RCC 7860 (cell line): ENCODE data around the gene THOC3.
A peak's percentile ranks its signal among the peaks of the same experiment; 100 is the strongest.
"Not testable (repeated sequence)": the region's sequence is repeated elsewhere in the genome, so short reads cannot be mapped to it uniquely, and the experiment has no call there.

ENCODE experiments used
- DNase-seq: peaks from one replicate; pipeline ENCODE4 v3.0.0-alpha.2; 2015; ENCODE audit warnings: low spot score
- FAIRE-seq: peaks from 2 replicates; lab custom pipeline; 2012; peaks lifted over from hg19 to GRCh38; lab: Jason Lieb, UNC

THOC3 gene

GRCh38 chr5:175967471-175968372, at the start of gene THOC3:
Gene THOC3, minus strand, starts transcription at chr5:175968315. Its CDS starts 107 bp downstream, at chr5:175968208.
- FAIRE-seq (peak; percentile 32), DNase-seq (peak; percentile 56)

GRCh38 chr5:176017324-176017723, 49.2 kb upstream of the THOC3 start:
- not testable (repeated sequence) for FAIRE-seq, DNase-seq

DNA sequence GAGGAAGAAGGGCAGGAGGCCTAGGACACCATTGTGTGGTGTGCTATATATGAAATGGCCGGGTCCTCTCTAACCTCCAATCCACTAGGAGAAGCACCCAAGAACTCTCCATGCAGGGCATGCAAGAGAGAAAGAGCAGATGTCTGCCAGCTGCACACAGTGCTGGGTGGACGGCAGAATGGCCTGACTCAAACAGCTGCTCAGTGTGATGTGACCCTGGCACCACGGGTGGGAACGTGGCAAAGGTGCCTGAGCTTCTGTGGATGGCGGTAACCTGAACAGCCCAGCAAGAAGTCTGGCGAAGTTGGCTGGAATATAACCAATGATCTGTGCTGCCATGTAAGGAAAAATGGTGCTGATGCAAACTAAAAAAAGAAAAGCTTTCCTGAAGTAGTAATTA, 46.2 kb upstream of the THOC3 start:
- DNase-seq, FAIRE-seq: not testable (repeated sequence)

DNA sequence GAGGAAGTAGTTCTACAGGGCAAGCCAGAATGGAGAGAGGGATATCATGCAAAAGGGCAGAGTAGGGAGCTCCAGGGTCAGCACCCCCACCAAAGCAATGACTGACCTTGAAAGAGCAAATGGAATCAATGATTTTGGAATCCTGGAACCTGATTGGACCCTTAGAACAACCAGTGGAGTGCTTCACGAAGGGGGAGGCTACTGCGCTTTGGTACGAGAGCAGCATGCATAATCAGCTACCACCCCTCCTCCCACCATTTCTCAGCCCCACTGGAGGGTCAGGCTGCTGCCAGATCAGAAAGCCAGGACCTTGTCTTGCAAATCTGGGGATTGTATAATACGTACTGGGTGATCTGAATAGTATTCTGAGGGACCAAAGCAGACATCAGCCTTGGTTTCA, 43.0 kb upstream of the THOC3 start:
- not testable (repeated sequence) for FAIRE-seq, DNase-seq

- DNase-seq, FAIRE-seq: not testable (repeated sequence)
These were observed 42.1 kb upstream of the THOC3 start for GRCh38 chr5:176010202-176010601.

DNA sequence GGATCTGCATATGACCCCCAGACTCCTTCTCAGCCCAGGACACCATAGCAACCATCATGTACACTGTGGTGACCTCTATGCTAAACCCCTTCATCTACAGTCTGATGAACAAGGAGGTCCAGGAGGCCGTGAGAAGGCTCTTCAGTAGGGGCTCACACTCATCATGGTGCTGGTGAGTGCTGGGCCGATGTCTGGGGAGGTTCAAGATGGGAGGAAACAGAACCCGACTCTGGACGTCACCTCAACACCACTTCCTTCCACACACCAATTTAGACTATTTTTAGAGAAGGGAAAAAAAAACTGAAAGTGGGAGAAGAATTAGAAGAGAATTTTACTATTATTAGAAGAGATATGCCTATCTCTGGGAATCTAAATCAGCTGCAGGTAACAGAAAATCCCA, 39.1 kb upstream of the THOC3 start:
- not testable (repeated sequence) for DNase-seq, FAIRE-seq

DNA sequence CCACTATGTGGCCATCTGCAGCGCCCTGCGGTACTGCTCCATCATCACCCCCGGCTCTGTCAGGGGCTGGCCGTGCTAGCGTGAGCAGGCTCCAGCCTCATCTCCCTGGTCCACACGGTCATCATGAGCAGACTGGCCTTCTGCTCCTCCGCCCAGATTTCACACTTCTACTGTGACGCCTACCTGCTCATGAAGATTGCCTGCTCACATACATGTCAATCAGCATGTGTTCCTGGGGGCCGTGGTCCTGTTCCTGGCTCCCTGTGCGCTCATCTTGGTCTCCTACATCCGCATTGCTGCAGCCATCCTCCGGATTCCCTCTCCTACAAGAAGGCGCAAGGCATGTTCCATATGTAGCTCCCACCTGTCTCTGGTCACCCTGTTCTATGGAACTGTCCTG, 38.7 kb upstream of the THOC3 start:
- DNase-seq, FAIRE-seq: not testable (repeated sequence)

DNA sequence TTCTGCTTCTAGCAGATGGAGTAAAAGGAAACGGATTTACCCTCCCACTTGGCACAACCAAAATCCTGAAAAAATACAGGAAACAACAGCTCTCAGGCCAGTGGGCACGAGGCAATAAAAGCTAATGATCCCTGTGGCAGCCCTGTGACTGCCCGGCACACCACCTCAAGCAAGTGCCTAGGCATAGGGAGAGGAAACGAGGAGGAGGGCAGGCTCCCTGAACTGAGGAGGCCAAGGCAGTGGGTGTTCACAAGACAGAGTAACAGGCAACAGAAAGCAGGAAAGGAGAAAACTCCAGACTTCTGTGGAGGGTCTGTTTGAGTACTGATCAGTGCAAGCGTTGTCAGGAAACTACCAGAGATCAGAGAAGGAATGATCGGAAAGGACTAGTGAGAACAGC, 29.9 kb upstream of the THOC3 start:
- DNase-seq, FAIRE-seq: not testable (repeated sequence)

DNA sequence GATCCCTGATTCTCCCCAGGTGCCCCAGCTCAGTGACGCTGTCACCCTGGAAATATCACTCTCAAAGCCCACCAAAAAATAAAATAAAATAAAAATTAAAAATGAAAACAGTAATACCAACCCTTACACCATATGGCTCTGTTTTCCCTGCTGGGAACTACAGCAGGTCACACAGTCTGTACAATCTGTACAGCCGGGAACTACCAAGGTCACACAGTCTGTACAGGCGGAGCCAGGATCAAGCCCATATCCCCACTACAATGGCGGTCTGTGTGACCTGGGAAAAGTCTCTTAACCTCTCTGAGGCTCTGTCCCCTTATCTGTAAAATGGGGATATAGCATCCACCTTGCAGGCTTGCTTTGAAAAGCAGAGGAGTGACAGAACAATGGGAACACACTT, 29.4 kb upstream of the THOC3 start:
- DNase-seq, FAIRE-seq: not testable (repeated sequence)

DNA sequence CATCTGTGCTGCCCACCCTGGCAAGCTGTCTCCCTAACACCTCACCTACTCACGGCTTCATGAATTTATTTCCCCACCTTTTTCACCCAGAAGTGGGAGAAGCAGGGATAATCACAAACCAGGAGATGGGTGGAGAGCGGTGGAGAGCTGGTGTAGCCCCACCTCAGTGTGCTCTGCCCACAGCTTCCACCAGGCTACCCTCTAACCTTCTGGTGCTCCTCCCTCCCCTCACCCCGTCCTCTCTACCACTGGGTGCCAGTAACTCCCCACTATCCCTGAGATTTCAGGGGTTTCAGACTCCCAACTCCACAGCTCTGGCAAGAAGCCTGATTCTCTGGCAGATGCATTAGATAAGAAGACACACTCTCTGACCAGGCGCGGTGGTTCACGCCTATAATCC, 28.7 kb upstream of the THOC3 start:
- not testable (repeated sequence) for FAIRE-seq, DNase-seq

- FAIRE-seq, DNase-seq: not testable (repeated sequence)
These were observed 27.4 kb upstream of the THOC3 start for GRCh38 chr5:175995506-175995905.

- DNase-seq, FAIRE-seq: not testable (repeated sequence)
These were observed 11.4 kb upstream of the THOC3 start for GRCh38 chr5:175979371-175979995.

GRCh38 chr5:175968381-175968780, 266 bp upstream of the THOC3 start:
- not testable (repeated sequence) for FAIRE-seq, DNase-seq

GRCh38 chr5:175962329-175962728, 5.8 kb downstream of the THOC3 start:
- DNase-seq, FAIRE-seq: not testable (repeated sequence)

DNA sequence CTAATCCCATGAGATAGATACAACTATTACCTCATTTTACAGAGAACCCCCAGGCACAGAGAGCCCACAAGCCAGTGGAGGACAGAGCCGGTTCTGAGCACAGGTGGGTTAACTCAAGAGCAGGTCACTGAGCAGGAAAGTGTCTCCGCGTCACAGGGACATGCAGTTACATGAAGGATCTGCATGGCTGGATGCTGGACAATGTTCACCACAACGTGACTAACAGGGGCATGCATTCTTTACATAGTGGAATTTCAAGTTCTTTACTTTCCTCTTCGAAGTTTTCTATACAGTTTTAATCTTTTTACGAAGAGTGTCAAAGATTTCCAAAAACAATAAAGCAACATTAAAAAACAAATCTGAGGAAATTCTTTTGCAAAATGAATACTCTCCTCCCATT, 7.9 kb downstream of the THOC3 start:
- not testable (repeated sequence) for DNase-seq, FAIRE-seq

DNA sequence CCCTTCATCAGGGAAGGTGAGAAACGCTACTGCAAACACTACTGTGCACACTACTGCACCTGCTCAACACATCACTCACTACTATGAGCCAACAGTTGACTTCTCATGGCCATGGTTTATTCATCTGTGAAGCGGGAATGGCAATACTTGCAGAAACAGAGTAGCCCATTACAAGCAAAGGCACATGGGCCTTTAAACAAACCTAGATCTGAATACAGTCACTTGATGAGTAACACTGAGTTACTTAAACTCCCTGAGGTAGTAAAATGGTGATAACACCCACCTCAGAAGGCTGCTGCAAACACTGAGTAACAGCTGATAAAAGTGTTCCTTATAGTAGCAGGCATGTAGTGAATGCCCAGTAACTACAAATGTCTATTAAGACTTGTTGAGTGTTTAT, 9.6 kb downstream of the THOC3 start:
- DNase-seq, FAIRE-seq: not testable (repeated sequence)

DNA sequence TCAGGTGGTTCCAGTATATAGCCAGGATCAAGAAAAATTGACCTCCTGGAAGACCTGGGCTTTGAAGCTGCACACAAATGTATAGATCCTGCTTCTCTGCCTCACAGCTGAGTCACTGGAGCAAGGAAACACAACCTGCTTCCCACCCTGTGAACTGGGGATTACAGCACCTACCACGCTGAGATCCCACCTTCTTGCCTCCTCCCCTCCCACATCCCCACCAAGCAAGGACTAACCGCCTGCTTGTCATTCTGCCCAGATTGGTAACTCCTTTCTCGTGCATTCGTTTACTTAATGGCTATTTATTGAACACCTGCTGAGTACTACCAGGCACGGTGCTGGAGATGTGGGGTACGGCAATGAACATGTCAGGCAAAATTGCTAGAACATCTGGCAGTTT, 14.0 kb downstream of the THOC3 start:
- not testable (repeated sequence) for DNase-seq, FAIRE-seq

GRCh38 chr5:175952810-175953209, 15.3 kb downstream of the THOC3 start:
- not testable (repeated sequence) for DNase-seq, FAIRE-seq

GRCh38 chr5:175951339-175951969, 16.7 kb downstream of the THOC3 start:
- not testable (repeated sequence) for DNase-seq, FAIRE-seq

DNA sequence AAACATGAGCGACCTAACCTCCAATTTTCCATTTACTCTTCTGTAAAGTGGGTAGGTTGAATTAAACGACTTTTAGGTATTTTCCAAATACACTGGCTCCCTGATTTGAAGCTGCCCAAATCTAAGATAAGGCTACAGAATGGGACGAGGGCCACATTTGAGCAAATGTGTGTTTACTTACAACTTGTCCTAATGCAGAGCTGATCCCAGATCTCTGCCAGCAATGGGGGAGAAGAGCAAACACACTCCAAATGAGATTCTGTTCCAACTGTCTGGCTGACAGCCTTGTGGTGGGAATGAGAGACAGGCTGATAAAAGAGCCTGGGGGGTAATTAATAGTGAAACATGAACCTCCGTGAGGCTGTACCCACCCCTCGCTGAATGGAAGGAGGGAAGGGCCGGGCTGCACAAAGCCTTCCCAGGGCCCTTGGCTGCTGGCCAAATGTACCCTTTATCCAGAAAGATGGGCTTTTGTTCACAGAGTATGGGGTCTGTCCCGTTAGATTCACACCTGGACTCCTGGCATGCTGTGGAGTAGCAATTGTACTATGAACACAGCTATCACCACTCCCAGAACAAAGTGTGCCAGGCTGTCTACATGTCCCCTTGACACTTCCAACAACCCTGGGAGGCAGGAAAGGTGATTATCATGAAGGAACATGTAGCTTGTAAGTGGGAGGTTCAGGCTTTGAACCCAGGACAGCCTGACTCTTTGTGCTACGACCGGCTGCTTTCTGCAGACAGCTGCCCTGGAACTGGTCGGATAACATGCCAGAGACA, 19.6 kb downstream of the THOC3 start:
- not testable (repeated sequence) for DNase-seq, FAIRE-seq
